Upper lobe of left lung (tissue), 6 donors: ENCODE measurements around the gene CHRNG. TPM values are rescaled to one million over a fixed set of nuclear protein-coding genes. Genes with fewer than 3 reads are reported as not detected.

ENCODE experiments used
- ATAC-seq, 2 donors: fragments of 200-7000 bp; cut with Tn5 transposase; one replicate each; pipeline ENCODE4 v1.9.1; 2022; ENCODE audit warnings: mild to moderate bottlenecking in 2 of 2, moderate library complexity in 2 of 2; ENCODE audit not compliant: low FRiP score in 2 of 2
- DNase-seq, 2 donors: peaks; one replicate each; pipeline ENCODE4 v3.0.0-alpha.2; 2019 to 2020
- H3K27ac ChIP-seq, 4 donors: fragments of 200-600 bp; sonication (generic); one replicate each; pipeline ENCODE4 v1.5.1; 2016 to 2019
- H3K27me3 ChIP-seq, 4 donors: fragments of 200-600 bp; sonication (generic); one replicate each; pipeline ENCODE4 v1.5.1; 2017 to 2019
- H3K36me3 ChIP-seq, 4 donors: fragments of 200-600 bp; sonication (generic); one replicate each; pipeline ENCODE4 v1.5.1; 2016 to 2019
- H3K4me1 ChIP-seq, 4 donors: fragments of 200-600 bp; sonication (generic); one replicate each; pipeline ENCODE4 v1.5.1; 2018 to 2019
- H3K4me3 ChIP-seq, 4 donors: fragments of 200-600 bp; sonication (generic); one replicate each; pipeline ENCODE4 v1.5.1; 2017 to 2019; ENCODE audit warnings: mild to moderate bottlenecking in 2 of 4, moderate library complexity in 1 of 4
- H3K9me3 ChIP-seq, 4 donors: fragments of 200-600 bp; sonication (generic); one replicate each; pipeline ENCODE4 v1.5.1; 2018 to 2019
- EP300 ChIP-seq, 4 donors: sonication (generic); formaldehyde crosslinking; IDR thresholded peaks; one replicate each; pipeline ENCODE4 v1.5.1; 2017; ENCODE audit warnings: antibody characterized with exemption in 4 of 4, control low read depth in 2 of 4
- POLR2A ChIP-seq, 4 donors: fragments of 450-650 bp; IDR thresholded peaks; one replicate each; pipeline ENCODE4 v1.5.1; 2016 to 2017; ENCODE audit warnings: antibody characterized with exemption in 4 of 4, mild to moderate bottlenecking in 2 of 4
- POLR2AphosphoS5 ChIP-seq, 2 donors: sonication (generic); formaldehyde crosslinking; IDR thresholded peaks; one replicate each; pipeline ENCODE4 v1.5.1; 2017; ENCODE audit warnings: antibody characterized with exemption in 2 of 2
- WGBS, 2 donors: methylation state at CpG; one replicate each; pipeline ENCODE4 v1.1.5; 2017 to 2018; 5-methylcytosine and 5-hydroxymethylcytosine counted together
- total RNA-seq, 6 donors: library from RNA; depleted of rRNA in 4 of 6; stranded (reverse); fragments of >200 nt in 4 of 6; gene quantifications; one replicate each; pipeline versions ENCODE4 v1.1.0 to v1.2.1, GENCODE V29; 2016 to 2021
- TF ChIP-seq, protein P1 (sequence below), 6 experiments: fragments of 450-650 bp in 4 of 6; fragments of 200-600 bp in 2 of 6; sonication (generic) in 2 of 6; IDR thresholded peaks; one replicate each; pipeline ENCODE4 v1.5.1; 2016 to 2019; ENCODE audit warnings: antibody characterized with exemption in 6 of 6
- donor health status: DM: no; HTN: no; CAD: no; lungs with moderate emphysema.
- donor health status: DM: no; HTN: yes; CAD: no; lungs with severe emphysema.

CHRNG gene
- total RNA-seq, 6 donors from 2014 or later, result not detected

- ATAC-seq (no peak), DNase-seq (peak in 1 of 2 donors; percentile 65)
- H3K36me3 ChIP-seq, result no peaks in the 10 kb centered on the region
- H3K4me1 ChIP-seq, result peaks cover 17 to 33% (median 22%) of the 10 kb centered on the region in 4 donors
- no peak overlapping the region for H3K4me3 ChIP-seq
- H3K27me3 ChIP-seq, result peaks cover 0 to 54% (median 33%) of the 10 kb centered on the region in 4 donors
- TF ChIP-seq POLR2AphosphoS5 (IDR thresholded peaks at IDR 0.05), result no peak
- TF ChIP-seq POLR2A (IDR thresholded peaks at IDR 0.05), result no peak
- no peak for TF ChIP-seq EP300 (IDR thresholded peaks at IDR 0.05)
- TF ChIP-seq, protein P1, sequence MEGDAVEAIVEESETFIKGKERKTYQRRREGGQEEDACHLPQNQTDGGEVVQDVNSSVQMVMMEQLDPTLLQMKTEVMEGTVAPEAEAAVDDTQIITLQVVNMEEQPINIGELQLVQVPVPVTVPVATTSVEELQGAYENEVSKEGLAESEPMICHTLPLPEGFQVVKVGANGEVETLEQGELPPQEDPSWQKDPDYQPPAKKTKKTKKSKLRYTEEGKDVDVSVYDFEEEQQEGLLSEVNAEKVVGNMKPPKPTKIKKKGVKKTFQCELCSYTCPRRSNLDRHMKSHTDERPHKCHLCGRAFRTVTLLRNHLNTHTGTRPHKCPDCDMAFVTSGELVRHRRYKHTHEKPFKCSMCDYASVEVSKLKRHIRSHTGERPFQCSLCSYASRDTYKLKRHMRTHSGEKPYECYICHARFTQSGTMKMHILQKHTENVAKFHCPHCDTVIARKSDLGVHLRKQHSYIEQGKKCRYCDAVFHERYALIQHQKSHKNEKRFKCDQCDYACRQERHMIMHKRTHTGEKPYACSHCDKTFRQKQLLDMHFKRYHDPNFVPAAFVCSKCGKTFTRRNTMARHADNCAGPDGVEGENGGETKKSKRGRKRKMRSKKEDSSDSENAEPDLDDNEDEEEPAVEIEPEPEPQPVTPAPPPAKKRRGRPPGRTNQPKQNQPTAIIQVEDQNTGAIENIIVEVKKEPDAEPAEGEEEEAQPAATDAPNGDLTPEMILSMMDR (IDR thresholded peaks at IDR 0.05), result no peak
- WGBS, 2 donors, result 73 to 84% methylated on average over 11 to 15 of the region's 15 CpGs
- H3K27ac ChIP-seq, result no peak overlapping the region
- H3K9me3 ChIP-seq, result no peaks in the 10 kb centered on the region
Observed at GRCh38 chr2:232520489-232520888, 19.0 kb upstream of the CHRNG start.

- WGBS, 2 donors, result 89 to 92% methylated on average over 10 to 14 of the region's 14 CpGs
- no peak for TF ChIP-seq POLR2AphosphoS5 (IDR thresholded peaks at IDR 0.05)
- no peak for TF ChIP-seq EP300 (IDR thresholded peaks at IDR 0.05)
- no peak for TF ChIP-seq POLR2A (IDR thresholded peaks at IDR 0.05)
- TF ChIP-seq, protein P1 (IDR thresholded peaks at IDR 0.05), result no peak
- H3K4me3 ChIP-seq, result no peak overlapping the region
- peaks cover 0 to 59% (median 34%) of the 10 kb centered on the region in 4 donors for H3K27me3 ChIP-seq
- no peaks in the 10 kb centered on the region for H3K9me3 ChIP-seq
- H3K27ac ChIP-seq, result no peak overlapping the region
- no peaks in the 10 kb centered on the region for H3K36me3 ChIP-seq
- DNase-seq, result peak in 1 of 2 donors; percentile 55
- ATAC-seq, result no peak
- peaks cover 17 to 38% (median 22%) of the 10 kb centered on the region in 4 donors for H3K4me1 ChIP-seq
Observed at GRCh38 chr2:232521098-232521497, 18.4 kb upstream of the CHRNG start.

GRCh38 chr2:232521959-232522622, 17.4 kb upstream of the CHRNG start:
- Histone ChIP-seq H3K27ac (no peak overlapping the region), H3K4me1 (peaks cover 17 to 38% (median 22%) of the 10 kb centered on the region in 4 donors), H3K27me3 (peaks cover 0 to 59% (median 34%) of the 10 kb centered on the region in 4 donors), H3K4me3 (peak overlapping the region in 3 of 4 donors; percentile 4 to 29 (median 27)), H3K36me3 (no peaks in the 10 kb centered on the region), H3K9me3 (no peaks in the 10 kb centered on the region)
- DNase-seq (peak; percentile 43 to 96), ATAC-seq (peak in 1 of 2 donors; percentile 72)
- no peak for TF ChIP-seq EP300 (IDR thresholded peaks at IDR 0.05)
- TF ChIP-seq, protein P1 (IDR thresholded peaks at IDR 0.05), result peak; percentile 80 to 95 (median 89)
- 1% methylated on average over 18 of the region's 66 CpGs; no CpG with 5 or more reads in 1 of the 2 donors for WGBS, 2 donors

- DNase-seq, result peak in 1 of 2 donors; percentile 78
- ATAC-seq, result no peak
- TF ChIP-seq POLR2AphosphoS5 (IDR thresholded peaks at IDR 0.05), result no peak
- TF ChIP-seq POLR2A (IDR thresholded peaks at IDR 0.05), result no peak
- TF ChIP-seq, protein P1 (IDR thresholded peaks at IDR 0.05), result no peak
- TF ChIP-seq EP300 (IDR thresholded peaks at IDR 0.05), result no peak
- H3K36me3 ChIP-seq, result no peaks in the 10 kb centered on the region
- peaks cover 17 to 38% (median 22%) of the 10 kb centered on the region in 4 donors for H3K4me1 ChIP-seq
- 20 to 21% methylated on average over 23 to 46 of the region's 46 CpGs for WGBS, 2 donors
- no peaks in the 10 kb centered on the region for H3K9me3 ChIP-seq
- H3K27me3 ChIP-seq, result peaks cover 0 to 59% (median 34%) of the 10 kb centered on the region in 4 donors
- H3K27ac ChIP-seq, result no peak overlapping the region
- peak overlapping the region in 2 of 4 donors; percentile 27 to 29 for H3K4me3 ChIP-seq
Observed at GRCh38 chr2:232522623-232523401, 16.7 kb upstream of the CHRNG start.
